ENCODE data around the gene SEPSECS.
"Not testable (repeated sequence)": the region's sequence is repeated elsewhere in the genome, so short reads cannot be mapped to it uniquely, and the experiment has no call there.

SEPSECS gene

GRCh38 chr4:25096251-25096980 lies 63.8 kb downstream of the SEPSECS start:
- DNase-seq: no peak
- in situ Hi-C loops (cut with HindIII; ENCODE audit: low pct_ligation_motif_present, low pct_unique_long_range_greater_than_20kb, low sequenced_read_pairs): no loop called here

- DNase-seq: no peak
- in situ Hi-C loops (cut with HindIII; ENCODE audit: low pct_ligation_motif_present, low pct_unique_long_range_greater_than_20kb, low sequenced_read_pairs): no loop called here
Observed at GRCh38 chr4:25095837-25096236, 64.4 kb downstream of the SEPSECS start.

GRCh38 chr4:25092139-25092538 lies 68.1 kb downstream of the SEPSECS start:
- in situ Hi-C loops (cut with HindIII; ENCODE audit: low pct_ligation_motif_present, low pct_unique_long_range_greater_than_20kb, low sequenced_read_pairs): no loop called here
- DNase-seq: no peak

- DNase-seq: no peak
- in situ Hi-C loops (cut with HindIII; ENCODE audit: low pct_ligation_motif_present, low pct_unique_long_range_greater_than_20kb, low sequenced_read_pairs): no loop called here
Observed at GRCh38 chr4:25090516-25090915, 69.7 kb downstream of the SEPSECS start.

GRCh38 chr4:25089051-25089763 lies 71.0 kb downstream of the SEPSECS start:
- no peak for DNase-seq
- in situ Hi-C loops (cut with HindIII; ENCODE audit: low pct_ligation_motif_present, low pct_unique_long_range_greater_than_20kb, low sequenced_read_pairs): no loop called here

GRCh38 chr4:25088093-25088952 lies 71.9 kb downstream of the SEPSECS start:
- in situ Hi-C loops (cut with HindIII; ENCODE audit: low pct_ligation_motif_present, low pct_unique_long_range_greater_than_20kb, low sequenced_read_pairs): no loop called here
- DNase-seq: no peak

- in situ Hi-C loops (cut with HindIII; ENCODE audit: low pct_ligation_motif_present, low pct_unique_long_range_greater_than_20kb, low sequenced_read_pairs): no loop called here
- DNase-seq: no peak
Observed at GRCh38 chr4:25085671-25086070, 74.6 kb downstream of the SEPSECS start.

- DNase-seq; in situ Hi-C loops (cut with HindIII; ENCODE audit: low pct_ligation_motif_present, low pct_unique_long_range_greater_than_20kb, low sequenced_read_pairs): not testable (repeated sequence)
Observed at GRCh38 chr4:25083441-25083840, 76.8 kb downstream of the SEPSECS start.

GRCh38 chr4:25081866-25082471 lies 78.3 kb downstream of the SEPSECS start:
- DNase-seq: no peak
- in situ Hi-C loops (cut with HindIII; ENCODE audit: low pct_ligation_motif_present, low pct_unique_long_range_greater_than_20kb, low sequenced_read_pairs): no loop called here

GRCh38 chr4:25080571-25080970 lies 79.7 kb downstream of the SEPSECS start:
- DNase-seq: no peak
- in situ Hi-C loops (cut with HindIII; ENCODE audit: low pct_ligation_motif_present, low pct_unique_long_range_greater_than_20kb, low sequenced_read_pairs): no loop called here

GRCh38 chr4:25078523-25078922 lies 81.7 kb downstream of the SEPSECS start:
- no peak for DNase-seq
- in situ Hi-C loops (cut with HindIII; ENCODE audit: low pct_ligation_motif_present, low pct_unique_long_range_greater_than_20kb, low sequenced_read_pairs): no loop called here

GRCh38 chr4:25076625-25077398 lies 83.4 kb downstream of the SEPSECS start:
- no peak for DNase-seq

GRCh38 chr4:25075851-25076250 lies 84.4 kb downstream of the SEPSECS start:
- in situ Hi-C loops (cut with HindIII; ENCODE audit: low pct_ligation_motif_present, low pct_unique_long_range_greater_than_20kb, low sequenced_read_pairs): no loop called here
- DNase-seq: no peak

More at GRCh38 chr4:25076625-25077398, 83.4 kb downstream of the SEPSECS start:
- in situ Hi-C loops (cut with HindIII; ENCODE audit: low pct_ligation_motif_present, low pct_unique_long_range_greater_than_20kb, low sequenced_read_pairs): no loop called here

- in situ Hi-C loops (cut with HindIII; ENCODE audit: low pct_ligation_motif_present, low pct_unique_long_range_greater_than_20kb, low sequenced_read_pairs): no loop called here
- no peak for DNase-seq
Observed at GRCh38 chr4:25075129-25075528, 85.1 kb downstream of the SEPSECS start.

GRCh38 chr4:25070545-25070944 lies 89.7 kb downstream of the SEPSECS start:
- no peak for DNase-seq
- in situ Hi-C loops (cut with HindIII; ENCODE audit: low pct_ligation_motif_present, low pct_unique_long_range_greater_than_20kb, low sequenced_read_pairs): no loop called here

Data from ACHN (cell line).